Subcutaneous adipose tissue (tissue), 4 donors: ENCODE results near the gene RGCC. TPM values are rescaled to one million over a fixed set of nuclear protein-coding genes. Genes with fewer than 3 reads are reported as not detected.

Experiments
- CTCF ChIP-seq: fragments of 450-650 bp; IDR thresholded peaks from one replicate; pipeline ENCODE4 v1.5.1; 2016; ENCODE audit warnings: low read depth, mild to moderate bottlenecking, control low read depth, antibody characterized with exemption, moderate library complexity
- total RNA-seq, 4 donors: library from RNA; depleted of rRNA; stranded (reverse); fragments of >200 nt; gene quantifications; one replicate each; pipeline ENCODE4 v1.1.0, GENCODE V29; 2016

Gene RGCC
- total RNA-seq, 4 donors from 2014 or later, result 105 to 259 (median 203) TPM

- no peak for TF ChIP-seq CTCF
Observed at GRCh38 chr13:41416276-41416675, 41.1 kb upstream of the RGCC start.

- TF ChIP-seq CTCF, result no peak
Observed at GRCh38 chr13:41418027-41418426, 39.3 kb upstream of the RGCC start.

GRCh38 chr13:41418731-41419130 is 38.6 kb upstream of the RGCC start:
- no peak for TF ChIP-seq CTCF

- TF ChIP-seq CTCF, result no peak
Observed at GRCh38 chr13:41419206-41419605, 38.1 kb upstream of the RGCC start.

GRCh38 chr13:41420146-41420545 is 37.2 kb upstream of the RGCC start:
- no peak for TF ChIP-seq CTCF

GRCh38 chr13:41426047-41426446 is 31.3 kb upstream of the RGCC start:
- TF ChIP-seq CTCF, result no peak

GRCh38 chr13:41427666-41428065 is 29.7 kb upstream of the RGCC start:
- TF ChIP-seq CTCF, result no peak
